Stimulated activated CD4-positive, alpha-beta T cell treated with anti-CD3 and anti-CD28 coated beads, Interleukin-12 subunit alpha, Interleukin-12 subunit beta, amount 100 ng/mL, for 48 hours (primary cell): ENCODE measurements around the gene SIX5.

Experiments used
- DNase-seq, 3 donors: peaks; one replicate each; pipeline ENCODE4 v3.0.0-alpha.2; 2020; ENCODE audit warnings: low read depth in 2 of 3, low spot score in 1 of 3

The SIX5 gene

DNA sequence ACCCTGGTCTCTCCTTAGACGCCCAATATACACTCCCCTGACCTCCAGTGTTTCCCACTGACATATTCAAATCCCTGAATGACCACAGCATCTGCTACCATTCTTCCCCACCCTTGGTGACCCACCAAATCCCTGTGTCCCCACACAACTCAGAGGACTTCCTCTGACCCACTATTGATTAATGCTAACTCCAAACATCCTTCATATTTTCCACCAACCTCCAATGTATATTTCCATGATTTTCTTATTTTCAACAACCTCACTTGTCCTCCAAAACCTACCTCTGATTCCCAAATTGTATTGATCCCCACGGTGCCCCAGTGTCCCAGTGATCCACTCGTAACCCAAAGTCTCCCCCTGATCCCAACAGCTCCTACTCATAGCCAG, 24.1 kb upstream of the SIX5 start:
- DNase-seq, result no peak

- DNase-seq, result peak; percentile 99 to 100 (median 99)
Observed at GRCh38 chr19:45792470-45793177, 23.6 kb upstream of the SIX5 start, which contains the start of gene DMWD. Gene DMWD (minus strand): TSS chr19:45792845. CDS start chr19:45792756, 89 bp downstream.

- DNase-seq, result no peak
Observed at GRCh38 chr19:45791744-45792469, 22.9 kb upstream of the SIX5 start.

DNA sequence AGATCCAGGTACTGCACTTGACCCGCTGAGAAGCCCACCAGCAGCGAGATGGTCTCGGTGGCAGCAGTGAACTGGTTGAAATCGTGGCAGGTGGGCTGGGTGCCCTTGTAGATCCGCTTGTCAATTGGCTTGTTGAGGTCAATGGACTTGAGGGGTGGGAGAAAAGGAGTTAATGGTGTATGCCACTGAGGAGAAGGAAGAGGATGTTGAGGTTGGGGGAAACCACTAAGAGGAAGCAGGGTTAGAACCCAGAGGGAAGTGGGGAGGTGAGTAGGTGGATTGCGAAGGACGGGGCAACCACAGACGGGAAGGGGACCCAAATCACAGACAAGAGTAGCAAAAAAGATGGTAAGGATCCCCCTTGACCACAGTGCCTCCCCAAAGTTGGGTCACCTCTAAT, 21.9 kb upstream of the SIX5 start:
- no peak for DNase-seq

- DNase-seq, result no peak
Observed at GRCh38 chr19:45789035-45789786, 20.2 kb upstream of the SIX5 start.

GRCh38 chr19:45786533-45786894, 17.5 kb upstream of the SIX5 start:
- DNase-seq, result no peak

DNA sequence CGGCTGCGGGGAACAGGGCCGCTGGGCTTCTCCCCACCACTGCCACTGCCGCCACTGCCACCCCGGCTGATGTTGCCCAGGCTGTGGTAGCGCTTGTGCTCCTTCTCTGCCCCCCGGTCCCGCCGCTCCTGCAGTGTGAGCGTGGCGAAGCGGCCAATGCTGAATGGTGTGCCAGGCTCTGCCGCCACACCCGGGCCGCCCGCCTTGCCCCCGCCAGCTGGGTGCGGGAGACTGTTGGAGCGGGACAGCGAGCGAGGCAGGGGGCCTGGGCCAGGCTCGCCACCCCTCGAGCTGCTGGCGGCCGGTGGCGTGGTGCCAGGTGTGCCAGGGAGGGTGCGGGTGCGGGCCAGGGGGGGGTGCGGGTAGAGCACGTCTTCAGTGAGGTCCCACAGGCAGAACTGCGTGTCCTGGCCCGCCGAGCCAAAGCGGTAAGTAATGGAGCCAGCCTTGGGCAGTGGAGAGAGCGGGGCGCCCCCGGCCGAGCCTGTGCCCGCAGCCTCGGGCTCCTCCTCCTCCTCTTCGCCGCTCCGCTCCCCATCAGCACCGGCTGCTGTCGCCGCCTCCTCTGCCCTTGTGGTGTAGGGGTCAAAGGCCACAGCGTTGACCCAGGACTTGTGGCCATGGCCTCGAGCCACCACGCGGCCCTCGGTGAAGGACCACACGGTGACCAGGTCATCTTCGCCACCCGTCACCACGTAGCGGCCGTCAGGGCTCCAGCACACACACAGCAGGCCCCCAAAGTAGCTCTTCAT, 16.9 kb upstream of the SIX5 start:
- DNase-seq, result no peak

DNA sequence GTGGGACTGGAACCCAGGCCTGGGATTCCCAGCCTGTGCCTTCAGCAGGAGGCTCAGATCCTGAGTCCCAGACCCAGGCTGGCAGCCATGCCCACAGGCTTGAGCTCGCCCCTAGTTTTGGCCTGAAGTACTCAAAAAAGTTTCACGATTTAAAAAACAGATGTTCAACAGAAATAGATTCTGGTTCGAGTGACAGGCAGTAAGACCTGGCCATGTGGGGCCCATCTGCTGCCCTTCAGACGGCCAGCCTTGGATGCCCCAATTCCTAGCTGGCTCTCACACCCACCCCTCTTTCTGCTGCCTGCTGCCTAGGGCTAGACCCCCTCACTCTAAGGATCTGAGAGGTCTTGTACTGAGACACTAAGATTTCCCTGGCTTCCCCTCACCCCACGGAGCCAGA, 16.0 kb upstream of the SIX5 start:
- no peak for DNase-seq

- DNase-seq, result no peak
Observed at GRCh38 chr19:45784096-45784495, 15.0 kb upstream of the SIX5 start.

DNA sequence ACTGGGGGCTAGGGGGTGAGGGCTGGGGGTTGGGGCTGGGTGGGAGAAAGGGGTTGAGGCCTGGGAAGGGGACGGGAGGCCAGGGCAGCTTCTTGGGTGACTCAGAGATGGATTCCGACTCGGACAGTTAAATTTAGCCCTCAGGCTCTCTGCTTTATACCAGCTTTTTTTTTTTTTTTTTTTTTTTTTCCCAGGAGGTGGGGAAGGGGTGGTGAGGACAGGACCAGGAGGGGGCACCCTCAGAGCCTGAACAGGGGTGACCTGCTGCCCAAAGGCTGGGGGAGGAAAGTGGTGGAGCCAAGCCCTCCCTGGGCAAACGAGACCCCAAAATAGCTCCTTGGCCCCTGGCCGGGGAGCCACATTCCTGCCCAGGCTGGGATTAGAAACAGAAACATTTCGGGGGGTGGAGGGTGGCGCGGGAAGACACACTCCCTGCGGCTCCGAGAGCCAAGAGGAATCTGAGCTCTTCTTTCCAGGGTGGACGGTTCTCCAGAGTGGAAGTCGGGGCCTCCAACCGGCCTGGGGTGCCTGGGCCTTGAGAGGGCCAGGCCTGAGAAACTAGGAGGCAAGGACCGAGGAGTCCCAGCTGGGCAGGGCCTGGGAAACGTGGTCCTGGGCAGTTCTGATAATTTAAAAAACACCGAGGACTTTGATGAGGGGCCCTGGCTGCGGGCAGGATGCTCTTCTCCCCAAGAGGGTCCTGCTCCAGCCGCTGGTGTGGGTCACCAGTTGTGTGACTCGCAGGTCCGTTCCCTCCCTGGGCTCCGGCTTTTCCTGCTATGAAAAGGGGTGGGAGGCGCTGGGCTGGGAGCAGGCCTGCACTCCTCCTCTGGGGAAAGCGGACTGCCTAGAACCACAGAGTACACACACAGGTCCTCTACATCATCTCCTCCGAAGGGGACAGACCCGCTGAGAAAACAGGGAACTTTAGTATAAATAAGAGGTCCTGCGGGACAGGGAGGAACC, 14.1 kb upstream of the SIX5 start:
- DNase-seq, result no peak

DNA sequence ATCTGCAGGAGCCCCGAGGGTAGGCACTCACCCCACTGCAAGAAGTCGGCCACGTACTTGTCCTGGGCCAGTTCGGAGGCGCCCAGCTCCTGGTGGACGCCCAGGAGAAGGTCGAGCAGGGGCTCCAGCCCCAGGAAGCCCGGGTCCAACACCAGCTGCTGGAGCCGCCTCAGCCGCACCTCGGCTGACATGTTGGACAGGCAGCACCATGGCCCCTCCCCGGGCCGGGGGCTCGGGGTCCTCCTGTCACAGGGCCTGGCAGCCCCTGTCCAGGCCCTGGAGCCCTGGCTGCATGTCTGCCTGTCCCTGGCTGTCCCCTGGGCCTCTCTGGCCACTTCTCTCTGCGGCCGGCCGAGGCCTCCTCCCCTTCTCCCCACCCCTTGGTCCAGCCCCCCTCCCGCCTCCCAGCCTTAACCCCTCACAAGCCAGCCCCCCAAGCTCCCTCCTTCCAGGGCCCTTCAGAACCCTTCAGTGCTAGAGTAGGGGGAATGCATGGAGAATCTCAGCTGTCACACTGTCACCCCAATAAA, 13.2 kb upstream of the SIX5 start, which contains the start of gene DMPK:
Gene DMPK, minus strand, starts transcription at position 329 of the 530 bp plus-strand sequence. Its CDS starts 138 bp downstream, at position 191.
- no peak for DNase-seq

- DNase-seq, result no peak
Observed at GRCh38 chr19:45781214-45782161, 12.4 kb upstream of the SIX5 start.

GRCh38 chr19:45780448-45781213, 11.6 kb upstream of the SIX5 start:
- no peak for DNase-seq

GRCh38 chr19:45780146-45780447, 11.0 kb upstream of the SIX5 start:
- DNase-seq, result no peak

DNA sequence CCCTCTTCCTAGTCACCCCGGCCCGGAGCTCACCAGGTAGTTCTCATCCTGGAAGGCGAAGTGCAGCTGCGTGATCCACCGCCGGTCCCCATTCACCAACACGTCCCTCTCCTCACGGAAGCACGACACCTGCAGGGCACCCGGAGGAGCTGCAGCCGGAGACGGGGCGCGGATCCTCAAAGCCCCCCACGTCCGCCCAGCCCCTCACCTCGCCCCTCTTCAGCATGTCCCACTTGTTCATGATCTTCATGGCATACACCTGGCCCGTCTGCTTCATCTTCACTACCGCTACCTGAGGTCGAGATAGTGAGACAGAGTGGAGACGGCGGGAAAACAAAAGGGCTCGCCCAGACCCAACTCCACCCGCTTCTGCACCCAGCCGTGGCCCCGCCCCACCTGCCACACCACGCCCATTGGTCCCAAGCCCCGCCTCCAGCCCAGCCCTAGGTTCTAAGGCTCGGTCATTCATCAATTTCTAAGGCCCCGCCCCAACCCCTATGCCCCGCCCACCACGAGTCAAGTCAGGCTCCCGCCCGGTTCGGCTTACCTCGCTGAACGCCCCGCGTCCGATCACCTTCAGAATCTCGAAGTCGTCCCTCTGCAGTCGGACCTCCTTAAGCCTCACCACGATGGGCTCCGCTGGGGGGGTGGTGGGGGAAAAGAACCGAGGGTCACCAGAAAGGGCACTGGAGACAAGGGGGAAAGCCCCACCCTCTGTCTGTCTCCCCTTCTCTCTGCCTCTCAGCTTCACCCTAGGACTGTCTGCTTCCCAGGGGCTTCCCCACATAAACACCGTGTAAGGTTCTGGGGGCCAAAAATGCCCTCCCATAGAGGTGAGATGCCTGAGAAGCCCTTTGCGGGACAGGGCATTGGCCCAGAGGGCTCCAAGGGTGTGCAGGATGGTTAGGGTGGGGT, 10.4 kb upstream of the SIX5 start:
- DNase-seq, result peak; percentile 90 to 99 (median 93)

GRCh38 chr19:45778010-45778661, 9.1 kb upstream of the SIX5 start:
- DNase-seq, result no peak
